KMS-11 (cell line): ENCODE measurements around the gene SPRED2.

Experiments
- H2AFZ ChIP-seq: fragments of 200-600 bp; sonication (generic); 2 replicates; pipeline ENCODE4 v1.6.1; 2016; ENCODE audit warnings: antibody characterized with exemption, mixed run types, low read depth
- H3K27ac ChIP-seq: fragments of 200-600 bp; sonication (generic); 2 replicates; pipeline ENCODE4 v1.6.1; 2016; ENCODE audit warnings: mild to moderate bottlenecking, mixed run types
- H3K27me3 ChIP-seq: fragments of 200-600 bp; sonication (generic); 2 replicates; pipeline ENCODE4 v1.6.1; 2017; ENCODE audit warnings: mild to moderate bottlenecking, low read depth, mixed run types, moderate library complexity; ENCODE audit not compliant: insufficient read depth
- H3K36me3 ChIP-seq: fragments of 200-600 bp; sonication (generic); 2 replicates; pipeline ENCODE4 v1.6.1; 2017; ENCODE audit warnings: mild to moderate bottlenecking, mixed run types; ENCODE audit not compliant: insufficient read depth
- H3K4me1 ChIP-seq: fragments of 200-600 bp; sonication (generic); 2 replicates; pipeline ENCODE4 v1.6.1; 2016; ENCODE audit warnings: mild to moderate bottlenecking, low read depth, mixed run types; ENCODE audit not compliant: poor library complexity, severe bottlenecking
- H3K4me2 ChIP-seq: fragments of 200-600 bp; sonication (generic); 2 replicates; pipeline ENCODE4 v1.7.0; 2016; ENCODE audit warnings: mild to moderate bottlenecking, mixed run types
- H3K4me3 ChIP-seq: fragments of 200-600 bp; sonication (generic); IDR thresholded peaks from 2 replicates; pipeline ENCODE4 v1.6.1; 2017; ENCODE audit warnings: low read depth, low read length, mixed read lengths; ENCODE audit not compliant: insufficient read depth
- H3K79me2 ChIP-seq: fragments of 200-600 bp; sonication (generic); 2 replicates; pipeline ENCODE4 v1.6.1; 2016; ENCODE audit warnings: low read depth, mixed run types; ENCODE audit not compliant: insufficient read depth
- H3K9ac ChIP-seq: fragments of 200-600 bp; sonication (generic); 2 replicates; pipeline ENCODE4 v1.6.1; 2016; ENCODE audit warnings: mild to moderate bottlenecking, mixed run types
- H4K20me1 ChIP-seq: fragments of 200-600 bp; sonication (generic); 2 replicates; pipeline ENCODE4 v1.6.1; 2016; ENCODE audit warnings: mild to moderate bottlenecking, mixed run types; ENCODE audit not compliant: insufficient read depth
- CTCF ChIP-seq: fragments of 200-600 bp; sonication (generic); conservative IDR thresholded peaks from 2 replicates; pipeline ENCODE4 v1.6.1; 2017; ENCODE audit warnings: low read depth, mild to moderate bottlenecking, antibody characterized with exemption, low read length, moderate library complexity, mixed read lengths

SPRED2 gene

GRCh38 chr2:65267008-65267407 is 165.4 kb downstream of the SPRED2 start:
- Histone ChIP-seq H4K20me1 (no peaks in the 10 kb centered on the region), H3K36me3 (peaks cover 3% of the 10 kb centered on the region; the same call in 1 of the 2 replicates), H3K27me3 (no peaks in the 10 kb centered on the region), H2AFZ (no peak overlapping the region), H3K4me3 (no peak overlapping the region), H3K9ac (no peak overlapping the region), H3K27ac (no peak overlapping the region), H3K4me1 (peaks cover 21% of the 10 kb centered on the region), H3K4me2 (no peak overlapping the region), H3K79me2 (no peaks in the 10 kb centered on the region)
- no peak for TF ChIP-seq CTCF

GRCh38 chr2:65265671-65266045 is 166.7 kb downstream of the SPRED2 start:
- H2AFZ ChIP-seq, result no peak overlapping the region
- TF ChIP-seq CTCF, result no peak
- H3K9ac ChIP-seq, result no peak overlapping the region
- 0 out of 2 replicates have a peak, but pooled peaks cover 6% of the 10 kb centered on the region for H3K79me2 ChIP-seq
- H3K27me3 ChIP-seq, result no peaks in the 10 kb centered on the region
- H3K4me1 ChIP-seq, result peaks cover 21% of the 10 kb centered on the region
- 0 out of 2 replicates have a peak, but pooled peaks cover 3% of the 10 kb centered on the region for H3K36me3 ChIP-seq
- no peak overlapping the region for H3K4me3 ChIP-seq
- H3K4me2 ChIP-seq, result no peak overlapping the region
- no peaks in the 10 kb centered on the region for H4K20me1 ChIP-seq
- H3K27ac ChIP-seq, result no peak overlapping the region

DNA sequence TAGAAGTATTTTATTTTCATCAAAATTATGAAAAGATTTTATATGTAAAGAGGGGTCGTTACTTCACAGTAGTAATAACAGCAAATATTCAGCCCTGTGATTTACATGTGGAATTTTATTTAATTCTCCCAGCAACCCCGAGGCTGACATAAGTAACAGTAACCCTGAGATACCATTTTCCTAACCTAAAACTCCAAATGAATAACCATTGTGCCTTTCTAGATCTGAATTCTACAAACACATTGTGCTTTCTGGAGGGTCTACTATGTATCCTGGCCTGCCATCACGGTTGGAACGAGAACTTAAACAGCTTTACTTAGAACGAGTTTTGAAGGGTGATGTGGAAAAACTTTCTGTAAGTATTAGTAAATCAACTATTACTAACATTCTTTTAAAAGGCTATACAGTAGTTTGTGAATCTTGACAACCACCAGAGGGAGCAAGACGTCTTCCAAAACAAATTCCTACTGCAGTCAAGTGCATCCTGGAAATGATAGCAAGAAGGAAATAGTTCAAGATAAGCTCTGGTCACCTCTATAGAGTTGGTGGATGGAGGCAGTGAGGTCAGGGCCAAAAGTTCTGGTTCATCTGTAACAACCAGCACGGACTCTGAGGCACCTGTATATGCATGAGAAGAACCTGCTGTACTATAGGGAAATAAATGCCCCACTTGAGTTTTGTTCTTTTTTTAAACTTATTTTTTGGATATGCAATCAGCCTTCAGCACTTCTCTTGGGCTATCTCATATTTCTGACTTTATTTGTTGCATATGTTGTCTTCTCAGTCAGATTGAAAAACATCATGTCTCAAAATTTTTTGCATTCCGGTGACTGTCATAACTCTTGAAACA is 167.4 kb downstream of the SPRED2 start:
- Histone ChIP-seq H2AFZ (no peak overlapping the region), H3K4me3 (no peak overlapping the region), H3K27me3 (no peaks in the 10 kb centered on the region), H3K4me1 (peaks cover 21% of the 10 kb centered on the region), H4K20me1 (no peaks in the 10 kb centered on the region), H3K36me3 (0 out of 2 replicates have a peak, but pooled peaks cover 3% of the 10 kb centered on the region), H3K4me2 (no peak overlapping the region), H3K9ac (no peak overlapping the region), H3K27ac (no peak overlapping the region), H3K79me2 (0 out of 2 replicates have a peak, but pooled peaks cover 6% of the 10 kb centered on the region)
- TF ChIP-seq CTCF, result peak; percentile 96

DNA sequence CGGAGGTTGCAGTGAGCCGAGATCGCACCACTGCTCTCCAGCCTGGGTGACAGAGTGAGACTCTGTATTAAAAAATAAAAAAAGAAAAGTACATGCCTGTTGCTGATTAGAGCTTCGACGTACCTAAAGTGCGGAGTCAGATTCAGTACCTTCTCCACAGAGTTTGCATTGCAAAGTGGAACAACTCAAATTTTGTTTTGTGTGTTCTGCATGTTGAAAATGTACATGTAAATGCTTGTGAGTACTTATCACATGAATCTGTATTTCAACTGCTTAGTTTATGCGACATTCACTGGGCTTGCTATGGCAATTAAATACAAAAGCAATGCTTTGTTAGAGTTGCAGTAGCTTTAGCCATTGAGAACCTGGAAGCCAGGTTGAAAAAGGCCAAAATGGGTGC is 168.4 kb downstream of the SPRED2 start:
- no peak overlapping the region for H3K27ac ChIP-seq
- no peak for TF ChIP-seq CTCF
- H3K36me3 ChIP-seq, result 0 out of 2 replicates have a peak, but pooled peaks cover 3% of the 10 kb centered on the region

More for the DNA sequence above, 168.4 kb downstream of the SPRED2 start:
- H3K4me2 ChIP-seq, result no peak overlapping the region
- H2AFZ ChIP-seq, result no peak overlapping the region
- H3K27me3 ChIP-seq, result no peaks in the 10 kb centered on the region
- H3K79me2 ChIP-seq, result peaks cover 6% of the 10 kb centered on the region; the same call in 1 of the 2 replicates
- H3K9ac ChIP-seq, result no peak overlapping the region
- peaks cover 21% of the 10 kb centered on the region for H3K4me1 ChIP-seq
- no peak overlapping the region for H3K4me3 ChIP-seq
- no peaks in the 10 kb centered on the region for H4K20me1 ChIP-seq
